Heart left ventricle (tissue), 13 donors: ENCODE data around the gene ACE.

ENCODE experiments used
- CTCF ChIP-seq, 12 donors: fragments of 200-600 bp; sonication (generic) in 4 of 12; IDR thresholded peaks; one replicate each; pipeline versions ENCODE4 v1.5.0 to v1.8.0; 2018 to 2022; ENCODE audit warnings: antibody characterized with exemption in 12 of 12, mild to moderate bottlenecking in 5 of 12
- POLR2A ChIP-seq, 2 donors: fragments of 450-650 bp; IDR thresholded peaks; one replicate each; pipeline ENCODE4 v1.6.1; 2017; ENCODE audit warnings: antibody characterized with exemption in 2 of 2, mild to moderate bottlenecking in 2 of 2, moderate library complexity in 2 of 2
- donor health status: ischemic (EF 13 %, LVEDD 7.1; RV severe dilation, severe dysfunction).
- donor health status: DM: no; HTN: yes; CAD: no.
- donor health status: DM: no; HTN: no; CAD: no.
- donor health status: ischemic (EF 25% LVEDD 6.9; RV normal size, moderate dysfunction).
- donor health status: ischemic (EF 25% LVEDD 5.7; RV mildly dilated, moderate dysfunction).
- donor health status: ischemic (EF 35%, LVEDD 5.7; RV mildly dilated, moderate dysfunction).
- donor health status: nonischemic (EF 11% LVEDD 7.7; RV severe dilation, severe dysfunction).
- donor health status: DM: yes; HTN: yes; CAD: no.
- donor health status: PGD.
- donor health status: ischemic (EF 29% LVEDD 5.4; RV normal size, mild dysfunction).
- donor health status: nonischemic (EF 23%, LVEDD 6.1; RV moderate dilation, normal function).

GRCh38 chr17:63526861-63527260 is 50.0 kb downstream of the ACE start:
- TF ChIP-seq CTCF (IDR thresholded peaks at IDR 0.05) (no peak), POLR2A (IDR thresholded peaks at IDR 0.05) (no peak)
